H4 (cell line): Measurements from ENCODE around the gene PADI6. TPM values are rescaled to one million over a fixed set of nuclear protein-coding genes. Genes with fewer than 3 reads are reported as not detected.
"Not testable (repeated sequence)": the region's sequence is repeated elsewhere in the genome, so short reads cannot be mapped to it uniquely, and the experiment has no call there.

ENCODE experiments used
- DNase-seq: peaks from one replicate; pipeline ENCODE4 v3.0.0-alpha.2; 2015; ENCODE audit warnings: low spot score
- total RNA-seq: library from RNA; depleted of rRNA; stranded (reverse); fragments of >200 nt; shearing (Covaris generic); gene quantifications from 2 replicates; pipeline ENCODE4 v1.2.3, GENCODE V29; 2014; rRNA removed

Gene PADI6
- 0.04 TPM in 1 of 2 replicates, not detected in the other for total RNA-seq

DNA sequence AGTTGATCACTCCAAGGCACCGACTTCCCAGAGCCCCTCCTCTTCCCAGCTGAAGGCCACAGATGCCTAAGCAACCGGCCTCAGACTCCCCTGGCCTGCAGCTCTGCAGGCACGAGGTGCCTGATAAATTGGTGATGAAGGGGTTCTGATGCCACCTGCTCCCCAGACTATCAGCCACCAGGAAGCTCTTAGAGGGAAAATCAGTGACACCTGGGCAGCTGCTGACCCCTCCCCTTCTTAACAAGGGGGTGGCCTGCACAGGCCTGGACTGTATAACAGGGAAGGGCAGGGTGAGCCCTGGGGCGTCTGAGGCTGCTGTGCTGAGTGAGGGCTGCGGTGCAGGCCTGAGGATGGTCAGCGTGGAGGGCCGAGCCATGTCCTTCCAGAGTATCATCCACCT, at the start of gene PADI6:
Gene PADI6 (plus strand): TSS at position 301 of the 400 bp plus-strand sequence. CDS start 50 bp downstream, at position 351.
- no peak for DNase-seq

DNA sequence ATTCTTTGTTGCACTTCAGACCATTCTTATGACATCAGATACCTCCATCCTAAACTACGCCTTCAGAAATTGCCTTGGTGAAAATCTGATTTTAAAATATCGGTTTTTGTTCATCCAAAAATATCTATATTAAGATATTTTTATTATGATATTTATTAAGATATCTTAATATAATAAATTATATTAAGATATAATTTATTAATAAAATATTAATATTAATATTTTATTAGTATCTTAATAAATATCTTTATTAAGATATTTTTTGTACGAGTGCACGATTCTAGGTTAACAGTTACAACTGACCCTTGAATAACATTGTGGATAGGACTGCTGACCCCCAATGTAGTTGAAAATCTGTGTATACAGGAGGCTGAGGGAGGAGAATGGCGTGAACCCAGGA, 43.1 kb upstream of the PADI6 start:
- no peak for DNase-seq

DNA sequence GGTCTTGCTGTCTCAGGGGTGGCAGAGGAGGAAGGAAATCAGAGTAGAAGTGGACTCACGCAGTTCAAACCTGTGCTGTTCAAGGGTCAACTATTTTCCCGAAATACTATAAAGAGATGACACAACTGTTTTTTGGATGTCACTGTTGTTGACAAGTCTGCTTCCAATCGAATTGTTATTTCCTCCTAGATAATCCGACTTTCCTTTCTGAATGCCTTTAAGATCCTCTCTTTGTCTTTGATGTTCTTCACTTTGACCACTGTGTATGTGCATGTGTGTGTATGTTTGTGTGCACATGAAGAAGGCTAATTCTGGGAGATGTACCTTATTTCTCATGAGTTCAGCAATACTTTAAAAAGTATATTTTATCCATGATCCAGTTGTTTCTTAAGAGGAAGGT, 42.4 kb upstream of the PADI6 start:
- DNase-seq = no peak

DNA sequence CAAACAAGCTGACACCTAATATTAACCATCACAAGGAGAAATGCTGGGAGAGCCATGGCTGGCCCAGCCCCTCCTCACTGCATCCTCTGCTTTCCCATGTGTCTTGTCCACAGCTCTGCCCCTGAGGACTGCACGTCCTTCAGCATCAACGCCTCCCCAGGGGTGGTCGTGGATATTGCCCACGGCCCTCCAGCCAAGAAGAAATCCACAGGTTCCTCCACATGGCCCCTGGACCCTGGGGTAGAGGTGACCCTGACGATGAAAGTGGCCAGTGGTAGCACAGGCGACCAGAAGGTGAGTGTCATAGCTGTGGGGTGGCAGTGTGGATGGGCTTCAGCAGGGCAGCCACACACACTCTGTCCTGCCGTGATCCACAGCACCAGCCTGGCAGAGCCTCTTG, 41.1 kb upstream of the PADI6 start:
- no peak for DNase-seq

DNA sequence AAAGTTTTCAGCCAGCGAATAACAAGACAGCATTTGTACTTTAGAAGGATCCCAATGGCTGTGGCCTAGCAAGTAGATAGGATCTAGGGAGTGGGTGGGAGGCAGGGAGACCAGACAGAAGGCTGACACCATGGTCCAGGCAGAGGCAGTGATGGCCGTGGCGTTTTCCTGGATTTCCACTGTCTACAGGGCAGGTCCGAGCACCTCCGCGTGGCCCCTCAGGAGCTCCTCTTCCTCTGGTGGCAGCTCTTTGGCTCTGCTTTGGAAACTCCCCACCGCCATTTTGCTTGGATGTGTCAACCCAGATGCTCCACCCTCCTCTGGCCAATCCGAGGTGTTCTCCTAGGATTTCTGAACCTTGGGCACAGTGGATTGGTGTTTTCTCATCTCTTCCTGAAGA, 38.9 kb upstream of the PADI6 start:
- no peak for DNase-seq

DNA sequence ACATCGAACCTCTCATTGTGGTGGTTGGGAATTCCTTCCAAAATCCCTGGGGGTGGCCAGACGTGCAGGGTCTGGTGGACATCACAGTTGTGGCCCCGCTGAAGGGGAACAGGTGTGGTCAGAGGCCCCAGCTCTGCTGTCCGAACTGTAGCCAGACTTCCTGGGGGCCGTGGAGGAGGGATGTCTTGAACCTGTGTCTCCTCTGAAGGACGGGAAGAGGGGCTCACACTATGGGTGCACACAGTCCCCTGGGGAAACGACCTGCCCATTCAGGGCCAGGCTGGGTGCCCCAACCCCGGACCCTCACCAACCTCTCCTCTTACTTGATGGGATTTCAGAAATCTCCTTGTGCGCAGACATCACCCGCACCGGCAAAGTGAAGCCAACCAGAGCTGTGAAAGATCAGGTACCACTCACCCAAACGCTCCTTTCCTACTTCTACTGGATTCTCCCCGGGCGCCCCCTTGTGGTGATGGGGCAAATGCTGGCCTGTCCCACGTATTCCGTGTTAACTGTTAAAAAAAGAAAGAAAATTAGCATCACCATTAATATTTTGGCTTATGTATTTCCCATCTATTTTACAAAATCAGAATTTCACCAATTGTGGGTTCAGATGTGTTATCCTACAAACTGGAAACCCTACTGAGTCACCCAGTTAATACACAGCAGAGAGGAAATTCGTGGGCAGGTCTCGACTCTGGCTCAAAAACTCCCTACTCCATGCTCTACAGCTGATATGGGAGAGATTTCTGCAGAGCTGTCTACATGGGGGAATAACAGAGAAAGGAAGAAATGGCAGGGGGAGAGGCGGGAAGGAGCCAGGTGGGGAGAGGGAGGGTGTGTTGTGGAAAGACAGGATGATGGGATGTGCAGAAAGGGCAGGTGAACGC, 35.9 kb upstream of the PADI6 start:
- DNase-seq = peak; percentile 41

DNA sequence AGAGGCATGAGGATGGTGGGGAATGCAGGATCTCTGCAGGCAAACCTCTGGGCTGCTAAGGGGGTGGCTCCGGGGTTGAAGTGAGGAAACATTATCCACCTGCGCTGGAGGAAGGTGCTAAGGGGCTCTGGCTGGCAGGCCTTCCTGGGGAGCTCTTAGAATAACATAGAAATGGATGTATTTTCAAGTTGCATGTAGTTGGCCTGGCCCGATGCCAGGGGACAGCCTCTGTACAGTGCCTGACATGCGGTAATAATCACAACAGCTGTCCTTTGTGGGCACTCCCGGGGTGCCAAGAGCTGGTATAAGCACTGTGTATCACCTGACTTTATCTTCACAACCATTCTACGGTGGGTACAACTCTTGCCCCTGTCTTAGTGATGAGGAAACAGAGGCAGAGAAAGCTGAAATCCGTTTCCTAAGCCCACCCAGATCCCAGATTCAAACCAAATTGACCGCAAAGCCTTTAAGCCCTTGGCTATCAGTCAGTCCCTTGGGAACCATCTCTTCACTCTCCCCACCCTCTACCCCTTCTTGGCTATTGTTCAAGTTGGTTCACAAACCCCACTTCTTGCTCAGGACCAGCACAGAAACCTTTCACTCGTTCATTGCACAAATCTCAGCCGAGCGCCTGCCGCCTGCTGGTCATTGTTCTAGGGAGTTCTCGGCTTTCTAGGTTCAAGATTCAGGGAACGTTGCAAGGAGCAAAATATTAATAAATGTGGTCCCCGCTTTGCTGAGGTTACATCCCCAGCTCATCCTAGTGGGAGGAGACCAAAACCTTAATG, 33.1 kb upstream of the PADI6 start:
- DNase-seq = no peak

DNA sequence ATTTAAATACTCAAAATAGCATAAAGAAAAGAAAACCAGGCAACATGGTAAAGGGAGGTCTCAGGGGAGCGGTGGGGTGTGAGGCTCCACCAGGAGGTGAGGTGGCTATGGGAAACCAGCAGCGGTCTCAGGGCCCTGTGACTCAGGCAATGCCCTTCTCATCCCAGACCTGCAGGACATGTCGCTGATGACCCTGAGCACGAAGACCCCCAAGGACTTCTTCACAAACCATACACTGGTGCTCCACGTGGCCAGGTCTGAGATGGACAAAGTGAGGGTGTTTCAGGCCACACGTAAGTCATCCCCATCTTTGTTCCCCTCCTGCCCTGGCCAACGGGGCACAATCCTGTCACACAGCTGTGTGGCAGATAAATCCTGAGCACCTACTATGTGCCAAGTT, 32.5 kb upstream of the PADI6 start:
- DNase-seq = no peak

DNA sequence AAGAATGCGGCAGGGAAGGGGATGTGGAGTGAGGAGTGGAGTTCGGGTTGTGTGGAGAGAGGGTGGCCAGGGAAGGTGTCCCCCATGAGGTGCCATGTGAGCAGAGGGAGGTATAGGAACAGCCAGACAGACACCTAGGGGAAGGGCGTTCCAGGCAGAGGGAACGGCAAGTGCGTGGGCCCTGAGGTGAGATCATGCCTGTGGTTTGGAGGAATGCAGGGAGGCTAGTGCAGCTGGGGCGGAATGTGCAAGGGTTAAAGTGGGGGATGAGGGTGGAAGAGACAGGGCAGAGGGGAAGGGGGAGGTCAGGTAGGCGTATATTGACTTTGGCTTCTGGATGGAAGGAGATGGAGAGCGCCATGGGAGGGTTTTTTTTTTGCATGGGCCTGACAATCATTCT, 31.6 kb upstream of the PADI6 start:
- DNase-seq = no peak

DNA sequence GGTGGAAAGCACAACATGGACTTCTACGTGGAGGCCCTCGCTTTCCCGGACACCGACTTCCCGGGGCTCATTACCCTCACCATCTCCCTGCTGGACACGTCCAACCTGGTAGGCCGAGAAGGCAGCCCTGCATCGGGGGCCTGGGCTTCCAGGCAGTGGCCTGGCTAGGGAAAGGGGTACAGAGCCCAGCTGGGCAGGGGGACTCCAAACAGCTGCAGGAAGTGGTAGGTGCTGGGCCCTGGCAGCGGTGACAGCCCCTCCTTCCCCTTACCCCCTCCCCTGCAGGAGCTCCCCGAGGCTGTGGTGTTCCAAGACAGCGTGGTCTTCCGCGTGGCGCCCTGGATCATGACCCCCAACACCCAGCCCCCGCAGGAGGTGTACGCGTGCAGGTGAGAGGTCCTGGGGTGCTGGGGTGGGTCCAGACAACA, 30.0 kb upstream of the PADI6 start:
- no peak for DNase-seq

DNA sequence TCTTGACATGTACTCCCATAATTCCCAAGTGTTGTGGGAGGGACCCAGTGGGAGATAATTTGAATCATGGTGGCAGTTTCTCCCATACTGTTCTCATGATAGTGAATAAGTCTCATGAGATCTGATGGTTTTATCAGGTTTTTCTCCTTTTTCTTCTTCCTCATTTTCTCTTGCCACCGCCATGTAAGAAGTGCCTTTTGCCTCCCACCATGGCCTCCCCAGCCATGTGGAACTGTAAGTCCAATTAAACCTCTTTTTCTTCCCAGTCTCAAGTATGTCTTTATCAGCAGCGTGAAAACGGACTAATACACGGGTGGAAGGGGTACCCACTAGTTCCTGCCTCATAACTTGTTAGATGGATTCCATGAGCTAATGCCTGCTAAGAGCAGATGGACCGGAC, 26.5 kb upstream of the PADI6 start:
- not testable (repeated sequence) for DNase-seq

DNA sequence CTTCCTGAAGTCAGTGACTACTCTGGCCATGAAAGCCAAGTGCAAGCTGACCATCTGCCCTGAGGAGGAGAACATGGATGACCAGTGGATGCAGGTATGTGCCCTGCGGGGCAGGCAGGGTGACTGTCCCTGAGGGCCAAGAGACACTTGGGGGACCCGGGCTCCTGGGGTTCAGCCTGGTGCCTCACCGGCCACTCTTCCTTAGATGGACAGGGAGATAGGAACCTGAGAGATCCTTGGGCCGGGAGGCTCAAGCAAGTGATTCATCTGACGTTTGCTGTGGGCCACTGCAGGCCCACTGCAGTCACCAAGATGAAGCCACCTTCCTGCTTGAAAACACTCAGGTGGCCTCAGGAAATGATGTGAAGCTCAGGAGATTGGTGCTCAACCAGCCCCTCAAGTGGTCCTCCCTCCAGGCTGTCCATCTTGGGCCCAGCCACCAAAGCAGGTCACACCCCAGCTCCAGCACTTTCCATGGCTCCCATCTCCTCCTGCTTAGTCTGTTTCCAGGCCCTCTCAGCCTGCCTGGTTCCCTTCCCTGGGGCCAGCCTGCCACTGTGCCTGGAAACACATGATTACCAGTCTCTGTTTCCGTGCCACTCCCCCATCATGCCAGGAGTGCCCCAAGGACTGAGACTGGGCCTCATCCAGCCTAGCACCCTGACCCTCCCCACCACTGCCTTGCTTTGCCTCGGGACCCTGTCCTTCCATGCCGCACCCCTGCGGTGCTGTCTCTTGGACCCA, 25.8 kb upstream of the PADI6 start:
- no peak for DNase-seq

DNA sequence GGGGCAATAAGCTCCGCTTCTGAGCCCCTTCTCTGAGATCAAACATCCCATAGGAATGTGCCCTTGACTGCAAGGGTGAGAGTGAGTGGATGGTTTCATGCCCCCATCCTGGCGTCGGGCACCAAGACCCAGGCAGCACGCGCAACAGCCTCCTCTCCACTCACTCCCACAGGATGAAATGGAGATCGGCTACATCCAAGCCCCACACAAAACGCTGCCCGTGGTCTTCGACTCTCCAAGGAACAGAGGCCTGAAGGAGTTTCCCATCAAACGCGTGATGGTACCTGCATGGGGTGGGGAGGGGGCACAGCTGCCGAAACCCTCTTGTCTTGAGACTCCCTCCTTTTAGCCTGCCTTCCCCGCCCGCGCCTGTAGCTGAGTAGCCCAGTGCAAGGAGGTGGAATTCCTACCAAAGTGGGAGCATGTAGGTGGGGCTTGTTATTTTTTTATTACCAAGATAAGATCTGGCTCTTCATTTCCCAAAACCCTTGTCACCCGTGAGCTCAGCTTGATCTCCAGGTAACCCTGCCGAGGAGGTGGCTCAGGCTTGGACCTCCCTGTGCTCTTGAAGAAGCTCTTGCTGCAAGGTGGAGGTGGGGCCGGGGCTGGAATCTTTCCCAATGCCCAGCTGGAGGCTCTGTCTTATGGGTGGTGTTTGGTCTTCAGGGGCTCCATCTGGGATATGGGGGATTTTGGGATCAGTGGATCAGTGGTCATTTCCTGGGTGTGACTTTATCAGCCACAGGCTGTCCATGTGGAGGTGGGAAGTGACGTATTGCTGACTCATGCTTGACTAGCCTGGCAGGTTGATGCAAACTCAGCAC, 24.0 kb upstream of the PADI6 start:
- peak; percentile 60 for DNase-seq

DNA sequence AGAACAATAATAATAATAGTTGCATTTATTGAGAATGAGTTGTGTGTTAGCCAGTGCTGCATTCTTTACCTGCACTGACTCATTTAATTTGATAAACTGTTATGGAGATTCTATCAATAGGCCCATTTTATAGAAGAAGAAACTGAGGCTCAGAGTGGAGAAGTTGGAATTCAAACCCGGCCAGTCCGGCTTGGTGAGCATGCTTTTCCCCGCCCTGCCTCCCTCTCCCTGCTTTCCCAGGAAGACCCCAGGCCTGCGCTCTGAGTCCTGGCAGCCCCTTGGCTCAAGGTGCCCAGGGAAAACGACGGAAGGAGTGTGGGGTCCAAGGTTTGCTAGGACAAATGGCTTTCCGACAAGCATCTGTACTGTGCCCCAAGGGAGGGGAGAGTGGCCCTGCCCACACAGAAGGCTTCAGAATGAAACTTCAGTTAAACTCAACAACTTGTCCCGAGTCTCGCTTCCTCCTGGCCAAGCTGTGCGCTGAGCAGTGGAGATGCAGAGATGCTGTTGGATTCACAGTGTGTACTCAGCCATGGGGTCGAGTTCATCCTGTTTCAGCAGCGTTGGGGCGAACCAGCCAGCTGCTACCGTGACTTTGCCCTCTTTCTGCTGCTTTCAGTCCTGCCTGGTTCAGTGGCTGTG, 23.3 kb upstream of the PADI6 start:
- DNase-seq = no peak

DNA sequence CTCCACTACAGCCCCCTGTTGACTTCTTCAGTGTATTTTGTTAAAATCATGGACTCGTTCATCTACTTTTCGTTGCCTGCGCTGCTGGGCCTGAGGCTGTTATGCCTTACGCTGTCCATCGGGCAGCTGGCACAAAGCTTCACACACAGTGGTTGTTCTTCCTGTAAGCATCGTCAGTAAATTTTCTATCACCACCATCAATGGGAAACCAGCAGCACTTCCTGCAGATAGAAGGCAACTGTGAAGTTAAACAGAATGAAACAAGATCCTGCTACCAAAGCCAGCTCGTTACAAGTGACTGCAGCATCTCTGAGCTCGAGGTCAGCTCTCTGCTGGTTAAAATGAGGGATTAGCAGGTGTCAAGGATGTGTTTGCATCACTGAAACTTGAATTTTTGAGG, 21.9 kb upstream of the PADI6 start:
- DNase-seq = no peak

DNA sequence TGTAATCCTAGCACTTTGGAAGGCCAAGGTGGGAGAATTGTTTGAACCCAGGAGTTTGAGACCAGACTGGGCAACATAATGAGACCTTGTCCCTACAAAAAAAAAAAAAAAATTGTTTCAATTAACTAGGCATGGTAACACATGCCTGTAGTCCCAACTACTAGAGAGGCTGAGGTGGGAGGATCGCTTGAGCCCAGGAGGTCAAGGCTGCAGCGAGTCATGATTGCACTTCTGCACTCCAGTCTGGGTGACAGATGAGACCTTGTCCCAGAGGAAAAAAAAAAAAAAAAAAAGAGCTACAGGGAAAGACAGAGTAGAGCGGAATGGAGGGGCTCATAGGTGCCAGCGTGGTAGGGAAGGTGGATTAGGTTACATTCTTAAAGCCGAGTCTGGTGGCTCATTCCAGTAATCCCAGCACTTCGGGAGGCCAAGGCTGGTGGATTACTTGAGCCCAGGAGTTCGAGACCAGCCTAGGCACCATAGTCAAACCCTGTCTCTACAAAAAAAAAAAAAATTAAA, 21.0 kb upstream of the PADI6 start:
- no peak for DNase-seq

DNA sequence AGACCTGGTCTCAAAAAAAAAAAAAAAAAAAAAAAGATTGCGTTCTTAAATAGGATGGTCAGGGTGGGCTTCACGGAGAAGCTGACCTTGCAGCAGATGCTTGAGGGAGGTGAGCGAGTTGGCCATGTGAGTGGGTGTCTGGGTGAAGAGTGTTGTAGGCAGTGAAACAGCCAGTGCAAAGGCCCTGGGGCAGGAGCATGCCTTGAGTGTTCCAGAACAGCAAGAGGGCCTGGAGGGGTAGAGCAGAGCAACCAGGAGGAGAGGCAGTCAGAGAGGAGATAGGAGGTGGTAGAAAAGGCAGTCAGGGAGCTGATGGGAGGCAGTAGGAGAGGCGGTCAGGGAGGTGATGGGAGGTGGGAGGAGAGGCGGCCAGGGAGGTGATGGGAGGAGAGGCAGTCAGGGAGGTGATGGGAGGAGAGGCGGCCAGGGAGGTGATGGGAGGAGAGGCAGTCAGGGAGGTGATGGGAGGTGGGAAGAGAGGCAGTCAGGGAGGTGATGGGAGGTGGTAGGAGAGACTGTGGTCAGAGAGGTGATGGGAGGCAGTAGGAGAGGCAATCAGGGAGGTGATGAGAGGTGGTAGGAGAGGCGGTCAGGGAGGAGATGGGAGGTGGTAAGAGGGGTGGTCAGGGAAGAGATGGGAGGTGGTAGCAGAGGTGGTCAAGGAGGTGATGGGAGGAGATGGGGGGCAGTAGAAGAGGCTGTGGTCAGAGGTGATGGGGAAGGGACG, 20.2 kb upstream of the PADI6 start:
- DNase-seq = no peak

DNA sequence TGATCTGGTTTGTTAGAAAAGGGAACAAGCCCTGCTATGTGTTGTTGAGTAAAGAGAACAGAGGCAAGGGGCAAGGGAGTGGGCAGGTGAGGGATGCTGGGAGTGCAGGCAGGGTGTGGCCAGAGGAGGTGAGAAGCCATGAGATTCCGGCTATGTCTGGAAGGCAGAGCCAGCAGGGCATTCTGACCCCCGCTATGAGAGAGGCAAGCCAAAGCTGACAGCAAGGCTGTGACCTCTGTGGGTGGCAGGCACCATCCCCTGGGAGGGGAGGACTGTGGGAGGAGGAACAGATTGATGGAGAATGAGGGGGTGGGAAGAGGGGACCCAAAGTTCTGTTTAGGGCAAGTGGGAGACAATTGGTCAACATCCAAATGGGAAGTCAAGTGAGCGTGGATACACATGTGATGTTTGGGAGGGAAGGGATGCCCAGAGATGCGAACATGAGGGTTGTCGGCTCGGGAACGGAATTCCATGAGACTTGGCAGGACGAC, 19.5 kb upstream of the PADI6 start:
- DNase-seq = no peak

DNA sequence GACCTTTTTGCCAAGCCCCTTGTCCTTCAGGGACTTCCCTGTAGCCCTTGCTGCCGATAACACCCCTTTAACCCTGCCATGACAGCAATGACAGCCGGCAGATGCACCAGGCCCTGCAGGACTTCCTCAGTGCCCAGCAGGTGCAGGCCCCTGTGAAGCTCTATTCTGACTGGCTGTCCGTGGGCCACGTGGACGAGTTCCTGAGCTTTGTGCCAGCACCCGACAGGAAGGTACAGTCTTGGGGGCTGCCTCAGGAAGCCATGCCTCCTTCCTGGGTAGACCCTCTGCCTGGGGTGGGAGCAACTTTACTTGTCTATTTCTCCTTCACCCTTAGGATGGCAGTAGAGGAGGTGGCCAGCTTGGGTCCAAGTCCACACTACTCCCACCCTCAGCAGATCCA, 16.1 kb upstream of the PADI6 start:
- DNase-seq = no peak
